HFFc6 (cell line): Measurements from ENCODE around the gene MEF2A. TPM values are rescaled to one million over a fixed set of nuclear protein-coding genes. Genes with fewer than 3 reads are reported as not detected.
"Not testable (repeated sequence)": the region's sequence is repeated elsewhere in the genome, so short reads cannot be mapped to it uniquely, and the experiment has no call there.

Experiments used
- DNase-seq: peaks from one replicate; pipeline ENCODE4 v3.0.0-alpha.2; 2018
- H3K27ac Mint-ChIP-seq: 2 replicates; pipeline ENCODE4 v1.8.0; 2020; ENCODE audit warnings: mild to moderate bottlenecking, mixed read lengths
- H3K27me3 Mint-ChIP-seq: 2 replicates; pipeline ENCODE4 v1.8.0; 2021; ENCODE audit warnings: mild to moderate bottlenecking, moderate library complexity, mixed read lengths; ENCODE audit not compliant: insufficient read depth
- H3K36me3 Mint-ChIP-seq: 2 replicates; pipeline ENCODE4 v1.8.0; 2021; ENCODE audit warnings: low read depth, mixed read lengths
- H3K4me1 Mint-ChIP-seq: 2 replicates; pipeline ENCODE4 v1.8.0; 2020; ENCODE audit warnings: low read depth, mixed read lengths
- H3K4me3 Mint-ChIP-seq: 2 replicates; pipeline ENCODE4 v1.8.0; 2020; ENCODE audit warnings: mild to moderate bottlenecking, moderate library complexity, mixed read lengths
- H3K9me3 Mint-ChIP-seq: 2 replicates; pipeline ENCODE4 v1.8.0; 2020; ENCODE audit warnings: mild to moderate bottlenecking, mixed read lengths
- long read RNA-seq: library from polyadenylated mRNA; unstranded; transcript quantifications from one replicate; pipeline ENCODE4 v2.0.0, GENCODE V29; 2019
- total RNA-seq, 6 experiments: library from RNA; stranded (reverse); fragmentation: NEBNext Ultra II Directional; extraction: Animal tissue kit (Norgen Biotek cat#: 25700); gene quantifications; 2 replicates in 1 of 6; 3 replicates in 5 of 6; pipeline ENCODE4 v1.2.3, GENCODE V29; 2021
- TF ChIP-seq, protein P1 (sequence below): fragments of 200-600 bp; sonication (generic); IDR thresholded peaks from 2 replicates; pipeline ENCODE4 v1.5.0; 2021; ENCODE audit warnings: antibody characterized with exemption, mild to moderate bottlenecking

MEF2A gene
- total RNA-seq = 10 to 100 TPM; 22.8 to 25.8 (median 24.0) TPM
- long read RNA-seq, full-length matches to known transcripts = 6 of 16 reads
- long read RNA-seq, partial matches to known transcripts = 4 of 16 reads
- long read RNA-seq, other reads (novel, unspliced or antisense) = 6 of 16 reads

- H3K27me3 Mint-ChIP-seq = peaks cover 14% of the 10 kb centered on the region; the same call in 1 of the 2 replicates
- peak; percentile 94 for DNase-seq
- peaks cover 32% of the 10 kb centered on the region for H3K4me1 Mint-ChIP-seq
- H3K27ac Mint-ChIP-seq = peak within 1 kb of the TSS; percentile 96
- H3K36me3 Mint-ChIP-seq = peaks cover 4% of the 10 kb centered on the region; the same call in 1 of the 2 replicates
- TF ChIP-seq, protein P1, sequence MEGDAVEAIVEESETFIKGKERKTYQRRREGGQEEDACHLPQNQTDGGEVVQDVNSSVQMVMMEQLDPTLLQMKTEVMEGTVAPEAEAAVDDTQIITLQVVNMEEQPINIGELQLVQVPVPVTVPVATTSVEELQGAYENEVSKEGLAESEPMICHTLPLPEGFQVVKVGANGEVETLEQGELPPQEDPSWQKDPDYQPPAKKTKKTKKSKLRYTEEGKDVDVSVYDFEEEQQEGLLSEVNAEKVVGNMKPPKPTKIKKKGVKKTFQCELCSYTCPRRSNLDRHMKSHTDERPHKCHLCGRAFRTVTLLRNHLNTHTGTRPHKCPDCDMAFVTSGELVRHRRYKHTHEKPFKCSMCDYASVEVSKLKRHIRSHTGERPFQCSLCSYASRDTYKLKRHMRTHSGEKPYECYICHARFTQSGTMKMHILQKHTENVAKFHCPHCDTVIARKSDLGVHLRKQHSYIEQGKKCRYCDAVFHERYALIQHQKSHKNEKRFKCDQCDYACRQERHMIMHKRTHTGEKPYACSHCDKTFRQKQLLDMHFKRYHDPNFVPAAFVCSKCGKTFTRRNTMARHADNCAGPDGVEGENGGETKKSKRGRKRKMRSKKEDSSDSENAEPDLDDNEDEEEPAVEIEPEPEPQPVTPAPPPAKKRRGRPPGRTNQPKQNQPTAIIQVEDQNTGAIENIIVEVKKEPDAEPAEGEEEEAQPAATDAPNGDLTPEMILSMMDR = no peak
- no peaks in the 10 kb centered on the region for H3K9me3 Mint-ChIP-seq
- H3K4me3 Mint-ChIP-seq = peak within 1 kb of the TSS; percentile 100
These were observed at the start of gene MEF2A for GRCh38 chr15:99565299-99566156. Gene MEF2A, plus strand, starts transcription at chr15:99565984. Its CDS starts 67,136 bp downstream, at chr15:99633120.

DNA sequence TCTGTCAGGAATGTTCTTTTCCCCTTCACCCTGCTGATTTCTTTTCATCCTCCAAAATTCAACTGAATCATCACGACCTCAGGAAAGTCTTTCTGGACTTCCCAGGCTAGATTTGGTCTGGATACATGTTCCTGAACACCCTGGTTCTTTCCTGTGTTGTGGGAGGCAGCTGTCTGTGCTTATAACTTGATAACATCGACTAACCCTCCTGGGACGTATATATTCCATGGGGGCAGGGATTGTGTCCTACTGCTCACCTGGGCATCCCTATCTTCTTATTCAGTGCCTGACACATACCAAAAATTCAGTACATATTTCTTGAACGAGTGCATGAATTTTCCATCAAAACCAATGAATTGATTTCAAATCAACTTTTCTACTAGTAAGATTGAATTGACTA lies 47.6 kb upstream of the MEF2A start:
- Mint-ChIP-seq H3K36me3 (no peaks in the 10 kb centered on the region), H3K27ac (no peak overlapping the region), H3K4me3 (no peak overlapping the region), H3K4me1 (no peaks in the 10 kb centered on the region), H3K9me3 (peaks cover 5% of the 10 kb centered on the region; the same call in 1 of the 2 replicates), H3K27me3 (peaks cover 25% of the 10 kb centered on the region)
- DNase-seq = no peak
- TF ChIP-seq, protein P1 = no peak

DNA sequence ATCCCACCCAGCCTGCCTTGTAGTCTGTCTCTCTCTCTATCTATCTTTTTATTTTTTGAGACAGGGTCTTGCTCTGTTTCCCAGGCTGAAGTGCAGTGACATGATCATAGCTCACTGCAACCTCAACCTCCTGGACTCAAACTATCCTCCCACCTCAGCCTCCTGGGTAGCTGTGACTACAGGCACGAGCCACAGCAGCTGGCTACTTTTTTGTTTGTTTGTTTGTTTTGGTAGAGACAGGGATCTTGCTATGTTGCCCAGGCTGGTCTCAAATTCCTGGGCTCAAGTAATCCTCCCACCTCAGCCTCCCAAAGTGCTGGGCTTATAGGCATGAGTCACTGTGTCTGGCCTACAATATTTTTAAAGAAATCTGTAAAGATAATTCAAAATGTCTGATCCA lies 46.4 kb upstream of the MEF2A start:
- peaks cover 13% of the 10 kb centered on the region for H3K27me3 Mint-ChIP-seq
- H3K4me1 Mint-ChIP-seq, H3K36me3 Mint-ChIP-seq, H3K9me3 Mint-ChIP-seq, DNase-seq, H3K4me3 Mint-ChIP-seq, H3K27ac Mint-ChIP-seq: not testable (repeated sequence)

- H3K27ac Mint-ChIP-seq = no peak overlapping the region
- no peaks in the 10 kb centered on the region for H3K4me1 Mint-ChIP-seq
- no peaks in the 10 kb centered on the region for H3K36me3 Mint-ChIP-seq
These were observed 43.5 kb upstream of the MEF2A start for GRCh38 chr15:99522288-99522687.

DNA sequence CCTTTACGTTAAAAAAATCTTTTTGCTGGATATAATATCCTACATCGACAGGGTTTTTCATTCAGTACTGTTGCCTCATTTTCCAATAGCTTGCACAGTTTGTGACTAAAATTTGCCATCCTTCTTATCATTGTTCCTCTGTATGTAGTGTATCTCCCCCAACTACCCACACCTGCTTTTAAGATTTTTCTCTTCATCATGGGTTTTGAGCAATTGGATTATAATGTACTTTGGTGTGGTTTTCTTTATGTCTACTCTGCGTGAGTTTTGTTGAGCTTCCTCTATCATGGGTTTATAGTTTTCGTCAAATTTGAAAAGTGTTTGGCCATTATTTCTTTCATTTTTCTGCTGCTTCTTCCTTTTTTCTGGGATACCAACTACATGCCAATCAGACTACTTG lies 39.6 kb upstream of the MEF2A start:
- Mint-ChIP-seq H3K27ac (no peak overlapping the region), H3K36me3 (no peaks in the 10 kb centered on the region), H3K9me3 (no peaks in the 10 kb centered on the region; the same call in 1 of the 2 replicates), H3K4me1 (no peaks in the 10 kb centered on the region), H3K4me3 (no peak overlapping the region), H3K27me3 (peaks cover 10% of the 10 kb centered on the region)
- DNase-seq = no peak
- TF ChIP-seq, protein P1 = no peak

More at GRCh38 chr15:99522288-99522687, 43.5 kb upstream of the MEF2A start:
- Mint-ChIP-seq H3K4me3 (no peak overlapping the region), H3K27me3 (peaks cover 8% of the 10 kb centered on the region), H3K9me3 (no peaks in the 10 kb centered on the region)
- DNase-seq = no peak
- TF ChIP-seq, protein P1 = no peak

DNA sequence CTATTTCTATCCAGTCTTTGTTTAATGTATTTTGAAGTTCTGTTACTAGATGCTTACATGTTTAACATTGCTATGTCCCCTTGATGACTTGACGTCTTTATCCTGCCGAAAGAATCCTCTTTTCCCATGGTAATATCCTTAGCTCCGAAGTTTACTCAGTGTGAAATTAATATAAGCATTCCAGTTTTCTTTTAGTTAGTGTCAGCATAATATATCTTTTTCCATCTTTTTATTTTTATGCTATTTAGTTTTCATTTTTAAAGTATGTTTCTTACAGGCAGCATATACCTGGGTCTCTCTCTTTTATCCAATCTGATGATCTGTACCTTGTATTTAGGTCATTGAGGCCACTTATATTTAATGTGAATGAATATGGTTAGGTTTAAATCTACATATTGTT lies 39.1 kb upstream of the MEF2A start:
- no peaks in the 10 kb centered on the region for H3K4me1 Mint-ChIP-seq
- H3K27me3 Mint-ChIP-seq = peaks cover 10% of the 10 kb centered on the region
- H3K27ac Mint-ChIP-seq = no peak overlapping the region
- TF ChIP-seq, protein P1 = no peak
- H3K36me3 Mint-ChIP-seq = no peaks in the 10 kb centered on the region
- H3K4me3 Mint-ChIP-seq = no peak overlapping the region
- no peak for DNase-seq
- no peaks in the 10 kb centered on the region; the same call in 1 of the 2 replicates for H3K9me3 Mint-ChIP-seq
